Gastrocnemius medialis (tissue), 4 donors: ENCODE results near the gene RUNX1.

Experiments used
- CTCF ChIP-seq, 5 experiments: fragments of 450-650 bp in 3 of 5; fragments of 200-600 bp in 2 of 5; sonication (generic) in 2 of 5; IDR thresholded peaks in 4 of 5; conservative IDR thresholded peaks in 1 of 5; 1 replicate in 4 of 5; 2 replicates in 1 of 5; pipeline ENCODE4 v1.5.1; 2016 to 2019; ENCODE audit warnings: antibody characterized with exemption in 5 of 5, mild to moderate bottlenecking in 3 of 5, moderate library complexity in 3 of 5
- POLR2A ChIP-seq, 2 donors: fragments of 450-650 bp; IDR thresholded peaks; one replicate each; pipeline ENCODE4 v1.6.1; 2017; ENCODE audit warnings: antibody characterized with exemption in 2 of 2, mild to moderate bottlenecking in 2 of 2, moderate library complexity in 2 of 2

GRCh38 chr21:35071347-35071746 lies 22.2 kb upstream of the RUNX1 start:
- TF ChIP-seq CTCF (IDR thresholded peaks at IDR 0.05 in 4 of 5, conservative IDR thresholded peaks at IDR 0.05 in 1 of 5), result no peak
- no peak for TF ChIP-seq POLR2A (IDR thresholded peaks at IDR 0.05)
